Fibroblast of the conjunctiva (primary cell): ENCODE measurements around the gene GNG4.
"Not testable (repeated sequence)": the region's sequence is repeated elsewhere in the genome, so short reads cannot be mapped to it uniquely, and the experiment has no call there.

ENCODE experiments used
- DNase-seq: peaks from one replicate; pipeline ENCODE4 v3.0.0-alpha.2; 2010; ENCODE audit warnings: low read depth

GNG4 gene

GRCh38 chr1:235650341-235651169 is 971 bp upstream of the GNG4 start:
- DNase-seq: no peak

GRCh38 chr1:235648954-235649367 is 623 bp downstream of the GNG4 start:
- DNase-seq: no peak

- no peak for DNase-seq
Measured at GRCh38 chr1:235648407-235648907, 1.1 kb downstream of the GNG4 start.

GRCh38 chr1:235647537-235647936 is 2.0 kb downstream of the GNG4 start:
- not testable (repeated sequence) for DNase-seq

GRCh38 chr1:235646463-235646862 is 3.1 kb downstream of the GNG4 start:
- no peak for DNase-seq

GRCh38 chr1:235644693-235645305 is 4.8 kb downstream of the GNG4 start:
- no peak for DNase-seq

GRCh38 chr1:235643837-235644692 is 5.5 kb downstream of the GNG4 start:
- no peak for DNase-seq

- DNase-seq: no peak
Measured at GRCh38 chr1:235642943-235643371, 6.6 kb downstream of the GNG4 start.

GRCh38 chr1:235642011-235642942 is 7.3 kb downstream of the GNG4 start:
- no peak for DNase-seq

GRCh38 chr1:235640580-235640979 is 9.0 kb downstream of the GNG4 start:
- no peak for DNase-seq

GRCh38 chr1:235639226-235640205 is 10.1 kb downstream of the GNG4 start:
- no peak for DNase-seq

GRCh38 chr1:235638612-235639011 is 11.0 kb downstream of the GNG4 start:
- not testable (repeated sequence) for DNase-seq

GRCh38 chr1:235637756-235638534 is 11.6 kb downstream of the GNG4 start:
- DNase-seq: no peak

- DNase-seq: no peak
Measured at GRCh38 chr1:235635938-235636662, 13.5 kb downstream of the GNG4 start.

GRCh38 chr1:235632506-235633401 is 16.8 kb downstream of the GNG4 start:
- peak; percentile 8 for DNase-seq

- DNase-seq: no peak
Measured at GRCh38 chr1:235631816-235632215, 17.8 kb downstream of the GNG4 start.

- DNase-seq: no peak
Measured at GRCh38 chr1:235628316-235629005, 21.1 kb downstream of the GNG4 start.
